Brain microvascular endothelial cell (primary cell): ENCODE measurements around the gene PAQR7.

Source experiments
- DNase-seq: peaks from one replicate; pipeline ENCODE4 v3.0.0-alpha.2; 2020
- H3K27ac ChIP-seq: fragments of 250-450 bp; sonication (Bioruptor Pico); 2 replicates; pipeline ENCODE4 v1.5.1; 2020; ENCODE audit warnings: mild to moderate bottlenecking, moderate library complexity
- H3K27me3 ChIP-seq: fragments of 250-450 bp; sonication (Bioruptor Pico); replicated peaks from 2 replicates; pipeline ENCODE4 v1.5.1; 2020; ENCODE audit warnings: mild to moderate bottlenecking
- H3K36me3 ChIP-seq: fragments of 250-450 bp; sonication (Bioruptor Pico); replicated peaks from 2 replicates; pipeline ENCODE4 v1.5.1; 2020; ENCODE audit warnings: mild to moderate bottlenecking
- H3K4me3 ChIP-seq: 2 replicates; pipeline ENCODE4 v1.5.1; 2011; ENCODE audit warnings: low read depth, mild to moderate bottlenecking, control low read depth, low read length, moderate library complexity
- in situ Hi-C: cut with HindIII; loops from 2 replicates; pipeline ENCODE4 v1.10.0; 2017; ENCODE audit warnings: low sequenced_read_pairs, low pct_ligation_motif_present
- TF ChIP-seq, protein P1 (sequence below): IDR thresholded peaks from 2 replicates; pipeline ENCODE4 v1.5.1; 2011; ENCODE audit warnings: low read depth, mild to moderate bottlenecking, moderate library complexity, low read length, control low read depth, inconsistent platforms; ENCODE audit errors: missing control alignments

PAQR7 gene

DNA sequence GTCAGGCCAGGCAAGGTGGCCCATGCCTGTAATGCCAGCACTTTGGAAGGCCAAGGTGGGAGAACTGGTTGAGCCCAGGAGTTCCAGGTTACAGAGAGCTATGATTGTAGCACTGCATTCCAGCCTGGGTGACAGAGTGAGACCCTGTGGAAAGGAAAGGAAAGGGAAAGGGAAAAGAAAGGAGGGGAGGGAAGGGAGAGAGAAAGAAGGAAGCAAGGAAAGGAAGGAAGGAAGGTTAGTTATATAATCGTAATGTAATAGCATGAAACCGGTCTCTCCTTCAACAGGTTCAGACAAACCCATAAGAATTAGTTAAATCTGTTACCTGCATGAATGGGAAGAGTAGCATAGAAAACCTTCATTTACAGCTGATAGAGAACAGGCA, 1.2 kb upstream of the PAQR7 start:
- Histone ChIP-seq H3K4me3 (no peak overlapping the region), H3K27me3 (no peaks in the 10 kb centered on the region), H3K36me3 (no peaks in the 10 kb centered on the region), H3K27ac (no peak overlapping the region)
- in situ Hi-C loops: no loop called here
- TF ChIP-seq, protein P1, sequence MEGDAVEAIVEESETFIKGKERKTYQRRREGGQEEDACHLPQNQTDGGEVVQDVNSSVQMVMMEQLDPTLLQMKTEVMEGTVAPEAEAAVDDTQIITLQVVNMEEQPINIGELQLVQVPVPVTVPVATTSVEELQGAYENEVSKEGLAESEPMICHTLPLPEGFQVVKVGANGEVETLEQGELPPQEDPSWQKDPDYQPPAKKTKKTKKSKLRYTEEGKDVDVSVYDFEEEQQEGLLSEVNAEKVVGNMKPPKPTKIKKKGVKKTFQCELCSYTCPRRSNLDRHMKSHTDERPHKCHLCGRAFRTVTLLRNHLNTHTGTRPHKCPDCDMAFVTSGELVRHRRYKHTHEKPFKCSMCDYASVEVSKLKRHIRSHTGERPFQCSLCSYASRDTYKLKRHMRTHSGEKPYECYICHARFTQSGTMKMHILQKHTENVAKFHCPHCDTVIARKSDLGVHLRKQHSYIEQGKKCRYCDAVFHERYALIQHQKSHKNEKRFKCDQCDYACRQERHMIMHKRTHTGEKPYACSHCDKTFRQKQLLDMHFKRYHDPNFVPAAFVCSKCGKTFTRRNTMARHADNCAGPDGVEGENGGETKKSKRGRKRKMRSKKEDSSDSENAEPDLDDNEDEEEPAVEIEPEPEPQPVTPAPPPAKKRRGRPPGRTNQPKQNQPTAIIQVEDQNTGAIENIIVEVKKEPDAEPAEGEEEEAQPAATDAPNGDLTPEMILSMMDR: no peak
- no peak for DNase-seq

DNA sequence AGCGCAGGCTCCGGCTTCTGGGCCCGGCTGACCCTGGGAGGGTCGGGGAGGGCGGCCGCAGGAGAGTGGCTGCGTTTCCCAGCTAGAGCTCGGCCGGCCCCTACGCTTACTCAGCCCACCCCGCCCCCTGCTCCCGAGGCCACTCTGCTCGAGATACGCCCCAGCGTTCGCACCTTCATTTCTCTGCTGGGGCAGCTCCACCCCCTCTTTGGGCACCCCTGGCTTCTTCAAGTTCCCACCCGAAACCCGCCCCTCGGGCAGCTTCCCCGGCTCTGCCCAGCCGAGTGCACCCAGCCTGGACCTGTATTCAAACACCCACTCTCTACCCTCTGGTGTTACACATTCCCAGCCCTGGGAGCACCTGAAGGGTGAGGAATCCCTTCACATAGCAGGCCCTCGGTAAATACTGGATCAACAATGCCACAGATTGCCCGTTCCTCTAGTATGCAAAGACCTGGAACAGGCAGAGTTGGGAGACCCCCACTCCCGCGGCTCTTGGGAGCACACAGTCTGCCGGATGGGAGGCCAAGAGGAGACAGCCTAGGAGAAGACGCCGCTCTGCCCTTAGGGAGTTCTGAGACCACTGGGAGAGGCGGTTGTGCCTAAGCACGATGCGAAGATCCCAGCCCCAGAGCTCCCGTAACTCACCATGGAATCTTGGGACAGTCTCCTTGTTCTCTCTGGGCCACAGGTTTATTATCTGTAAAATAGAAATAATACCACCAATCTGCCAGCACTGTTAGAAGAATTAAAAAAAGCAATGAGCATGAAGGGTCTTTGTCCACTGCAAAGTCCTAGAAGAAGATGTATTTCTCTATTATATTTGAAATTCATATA, 566 bp upstream of the PAQR7 start:
- Histone ChIP-seq H3K27me3 (no peaks in the 10 kb centered on the region), H3K4me3 (peak overlapping the region; percentile 66), H3K27ac (no peak overlapping the region), H3K36me3 (no peaks in the 10 kb centered on the region)
- TF ChIP-seq, protein P1: no peak
- no peak for DNase-seq
- in situ Hi-C loops: no loop called here

DNA sequence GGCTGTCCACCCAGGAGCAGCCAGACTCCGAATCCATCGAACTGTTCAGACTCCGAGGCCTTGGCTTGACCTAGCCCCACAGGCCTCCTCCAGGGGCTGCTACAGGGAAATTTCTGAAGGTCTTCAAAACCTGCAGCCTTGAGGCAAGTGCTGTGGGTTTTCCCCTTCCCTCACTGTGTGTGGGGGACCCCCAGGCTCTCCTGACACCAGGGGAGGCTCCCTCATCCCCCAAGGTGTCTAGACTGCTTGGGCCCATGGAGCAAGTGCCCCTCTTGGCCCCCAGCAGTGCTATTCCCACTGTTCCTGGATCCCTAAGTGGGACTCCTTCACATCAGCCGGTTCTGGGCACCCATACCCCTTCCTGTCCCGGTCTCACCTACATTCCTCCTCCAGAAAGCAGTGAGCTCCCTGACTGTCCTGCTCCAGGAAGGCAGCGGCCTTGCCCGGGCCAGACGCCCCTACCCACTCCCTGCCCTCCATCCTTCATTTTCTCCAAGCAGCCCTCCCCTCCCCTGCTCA, 814 bp downstream of the PAQR7 start:
- H3K4me3 ChIP-seq: peak overlapping the region; percentile 66
- H3K27ac ChIP-seq: no peak overlapping the region
- TF ChIP-seq, protein P1: no peak
- no peak for DNase-seq
- peaks cover 8% of the 10 kb centered on the region for H3K36me3 ChIP-seq
- in situ Hi-C loops: no loop called here
- H3K27me3 ChIP-seq: no peaks in the 10 kb centered on the region

DNA sequence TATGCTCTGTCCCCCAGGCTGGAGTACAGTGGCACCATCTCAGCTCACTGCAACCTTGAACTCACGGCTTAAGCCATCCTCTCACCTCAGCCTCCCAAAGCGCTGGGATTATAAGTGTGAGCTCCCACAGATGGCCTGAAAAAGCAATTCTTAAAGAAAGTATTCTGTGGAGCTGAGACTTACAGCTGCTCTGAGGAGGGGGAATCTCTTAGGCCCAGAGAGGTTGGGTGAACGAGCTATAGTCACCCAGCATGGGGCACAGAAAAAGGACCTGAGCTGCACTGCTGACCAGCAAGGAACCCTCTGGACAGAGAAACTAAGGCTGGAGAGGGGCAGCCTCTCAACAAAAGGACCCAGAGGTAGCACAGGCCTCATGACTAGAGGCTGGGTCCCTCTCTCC, 1.3 kb downstream of the PAQR7 start:
- Histone ChIP-seq H3K36me3 (peaks cover 8% of the 10 kb centered on the region), H3K27ac (no peak overlapping the region), H3K4me3 (peak overlapping the region; percentile 66), H3K27me3 (no peaks in the 10 kb centered on the region)
- DNase-seq: no peak
- TF ChIP-seq, protein P1: no peak
- in situ Hi-C loops: no loop called here

DNA sequence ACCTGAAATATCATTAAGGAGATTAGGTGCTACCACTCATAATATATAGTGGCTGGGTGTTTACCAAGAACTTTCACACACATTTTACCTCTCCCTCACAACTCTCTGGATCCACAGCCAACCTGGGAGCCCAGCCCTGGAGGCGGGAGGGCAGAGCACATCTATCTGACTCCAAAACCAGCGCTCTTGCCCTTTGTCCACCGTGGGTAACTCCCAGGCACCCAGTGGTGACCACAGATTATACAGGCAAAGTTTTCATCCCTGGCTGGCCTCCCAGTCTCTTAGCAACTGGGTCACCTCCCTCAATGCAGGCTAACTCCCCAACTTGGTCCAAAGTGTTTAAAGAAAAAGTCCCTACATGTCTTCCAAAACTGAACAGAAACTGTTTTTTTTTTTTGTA, 2.4 kb downstream of the PAQR7 start:
- no peak for DNase-seq
- no peak overlapping the region for H3K4me3 ChIP-seq
- no peak overlapping the region for H3K27ac ChIP-seq
- in situ Hi-C loops: no loop called here
- TF ChIP-seq, protein P1: no peak
- no peaks in the 10 kb centered on the region for H3K27me3 ChIP-seq
- H3K36me3 ChIP-seq: peaks cover 8% of the 10 kb centered on the region
